ENCODE measurements around the gene SKAP1. TPM values are rescaled to one million over a fixed set of nuclear protein-coding genes. Genes with fewer than 3 reads are reported as not detected.
A peak's percentile ranks its signal among the peaks of the same experiment; 100 is the strongest.

Gene SKAP1
- total and polyA plus RNA-seq, 10 donors = 11.5 to 28.9 (median 20.5) TPM

DNA sequence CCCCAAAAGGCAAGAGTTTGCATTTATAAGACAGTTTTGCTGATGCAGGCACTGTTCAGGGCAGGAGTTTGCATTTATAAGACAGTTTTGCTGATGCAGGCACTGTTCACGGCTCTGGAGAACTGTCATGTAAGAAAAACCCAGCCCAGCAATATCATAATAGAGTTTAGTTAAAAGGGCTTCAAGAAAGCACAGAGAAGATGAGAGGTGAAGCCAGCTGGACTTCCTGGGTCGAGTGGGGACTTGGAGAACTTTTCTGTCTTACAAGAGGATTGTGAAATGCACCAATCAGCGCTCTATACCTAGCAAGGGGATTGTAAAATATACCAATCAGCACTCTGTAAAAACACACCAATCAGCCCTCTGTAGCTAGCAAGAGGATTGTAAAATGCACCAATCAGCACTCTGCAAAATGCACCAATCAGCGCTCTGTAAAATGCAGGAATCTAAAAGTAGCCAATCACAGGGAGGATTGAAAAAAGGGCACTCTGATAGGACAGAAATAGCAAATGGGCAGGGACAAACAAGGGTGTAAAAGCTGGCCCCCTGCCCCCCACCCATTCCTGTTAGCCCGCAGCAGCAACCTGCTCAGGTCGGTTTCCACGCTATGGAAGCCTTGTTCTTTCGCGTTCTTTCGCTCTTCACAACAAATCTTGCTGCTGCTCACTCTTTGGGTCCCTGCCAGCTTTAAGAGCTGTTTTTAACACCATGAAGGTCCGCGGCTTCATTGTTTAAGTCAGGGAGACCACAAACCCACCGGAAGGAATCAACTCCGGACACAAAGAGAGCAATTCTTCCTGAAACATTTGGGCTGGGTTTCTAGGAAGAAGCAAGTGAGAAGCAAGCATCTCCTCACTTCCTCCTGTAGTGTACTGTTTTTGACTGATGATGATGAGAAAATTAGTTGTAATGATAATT lies 327.0 kb downstream of the SKAP1 start:
- no peak overlapping the region for H3K4me3 ChIP-seq

DNA sequence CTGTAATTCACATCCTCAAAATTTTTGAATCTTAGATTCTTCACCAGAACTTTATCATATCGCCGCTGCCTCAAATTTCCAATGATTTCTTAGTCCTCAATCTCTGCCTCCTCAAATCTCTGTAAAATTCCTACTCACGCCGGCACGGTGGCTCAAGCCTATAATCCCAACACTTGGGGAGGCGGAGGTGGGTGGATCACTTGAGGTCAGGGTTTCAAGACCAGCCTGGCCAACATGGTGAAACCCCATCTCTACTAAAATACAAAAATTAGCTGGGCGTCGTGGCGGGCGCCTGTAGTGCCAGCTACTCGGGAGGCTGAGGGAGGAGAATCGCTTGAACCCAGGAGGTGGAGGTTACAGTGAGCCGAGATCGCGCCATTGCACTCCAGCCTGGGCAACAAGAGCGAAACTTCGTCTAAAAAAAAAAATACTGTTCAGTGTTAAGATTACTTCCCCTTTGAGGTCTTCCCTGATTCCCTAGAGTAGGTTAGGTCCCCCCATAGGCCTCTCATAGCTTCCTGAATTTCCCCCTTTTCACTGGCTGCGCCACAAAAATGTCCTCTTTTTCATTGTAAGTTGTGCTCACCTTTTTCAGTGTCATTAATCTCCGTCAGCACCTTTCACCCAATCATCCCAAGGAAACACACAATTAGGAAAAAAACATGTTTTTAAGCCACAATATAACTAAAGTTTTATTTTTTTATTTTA lies 327.8 kb downstream of the SKAP1 start:
- peaks cover 12 to 86% (median 39%) of the 10 kb centered on the region in 6 donors for H3K4me1 ChIP-seq
- no peaks in the 10 kb centered on the region for H3K36me3 ChIP-seq
- 65 to 69% (median 67%) methylated on average over 19 of the region's 19 CpGs for WGBS, 5 donors
- peaks cover 0 to 6% (median 0%) of the 10 kb centered on the region in 8 donors for H3K9me3 ChIP-seq
- no peaks in the 10 kb centered on the region for H3K27me3 ChIP-seq (replicated peaks in 1 of 7)
- TF ChIP-seq POLR2A (IDR thresholded peaks at IDR 0.05) (no peak), POLR2AphosphoS5 (IDR thresholded peaks at IDR 0.05) (no peak)
- TF ChIP-seq, protein P1, sequence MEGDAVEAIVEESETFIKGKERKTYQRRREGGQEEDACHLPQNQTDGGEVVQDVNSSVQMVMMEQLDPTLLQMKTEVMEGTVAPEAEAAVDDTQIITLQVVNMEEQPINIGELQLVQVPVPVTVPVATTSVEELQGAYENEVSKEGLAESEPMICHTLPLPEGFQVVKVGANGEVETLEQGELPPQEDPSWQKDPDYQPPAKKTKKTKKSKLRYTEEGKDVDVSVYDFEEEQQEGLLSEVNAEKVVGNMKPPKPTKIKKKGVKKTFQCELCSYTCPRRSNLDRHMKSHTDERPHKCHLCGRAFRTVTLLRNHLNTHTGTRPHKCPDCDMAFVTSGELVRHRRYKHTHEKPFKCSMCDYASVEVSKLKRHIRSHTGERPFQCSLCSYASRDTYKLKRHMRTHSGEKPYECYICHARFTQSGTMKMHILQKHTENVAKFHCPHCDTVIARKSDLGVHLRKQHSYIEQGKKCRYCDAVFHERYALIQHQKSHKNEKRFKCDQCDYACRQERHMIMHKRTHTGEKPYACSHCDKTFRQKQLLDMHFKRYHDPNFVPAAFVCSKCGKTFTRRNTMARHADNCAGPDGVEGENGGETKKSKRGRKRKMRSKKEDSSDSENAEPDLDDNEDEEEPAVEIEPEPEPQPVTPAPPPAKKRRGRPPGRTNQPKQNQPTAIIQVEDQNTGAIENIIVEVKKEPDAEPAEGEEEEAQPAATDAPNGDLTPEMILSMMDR (IDR thresholded peaks at IDR 0.05 in 8 of 11, conservative IDR thresholded peaks at IDR 0.05 in 3 of 11) = no peak
- H3K4me3 ChIP-seq = peak overlapping the region in 4 of 8 donors; percentile 98 to 100 (median 98)
- intact Hi-C loops (cut with DNase I; ENCODE audit: low total_unique reads) = no loop called here
- H3K27ac ChIP-seq = peak overlapping the region; percentile 11 to 94 (median 90)
- peak; percentile 63 for DNase-seq

More for the DNA sequence above, 327.0 kb downstream of the SKAP1 start:
- Histone ChIP-seq H3K9me3 (peaks cover 0 to 6% (median 0%) of the 10 kb centered on the region in 8 donors), H3K27ac (peak overlapping the region in 7 of 8 donors; percentile 1 to 94 (median 90)), H3K4me1 (peaks cover 12 to 82% (median 36%) of the 10 kb centered on the region in 6 donors), H3K36me3 (no peaks in the 10 kb centered on the region), H3K27me3 (replicated peaks in 1 of 7) (no peaks in the 10 kb centered on the region)
- peak; percentile 51 for DNase-seq
- intact Hi-C loops (cut with DNase I; ENCODE audit: low total_unique reads) = no loop called here
- TF ChIP-seq POLR2AphosphoS5 (IDR thresholded peaks at IDR 0.05) = peak in 1 of 3 donors; percentile 25
- TF ChIP-seq POLR2A (IDR thresholded peaks at IDR 0.05) = no peak
- TF ChIP-seq, protein P1 (IDR thresholded peaks at IDR 0.05 in 8 of 11, conservative IDR thresholded peaks at IDR 0.05 in 3 of 11) = no peak
- 28 to 52% (median 38%) methylated on average over 14 of the region's 14 CpGs for WGBS, 5 donors

DNA sequence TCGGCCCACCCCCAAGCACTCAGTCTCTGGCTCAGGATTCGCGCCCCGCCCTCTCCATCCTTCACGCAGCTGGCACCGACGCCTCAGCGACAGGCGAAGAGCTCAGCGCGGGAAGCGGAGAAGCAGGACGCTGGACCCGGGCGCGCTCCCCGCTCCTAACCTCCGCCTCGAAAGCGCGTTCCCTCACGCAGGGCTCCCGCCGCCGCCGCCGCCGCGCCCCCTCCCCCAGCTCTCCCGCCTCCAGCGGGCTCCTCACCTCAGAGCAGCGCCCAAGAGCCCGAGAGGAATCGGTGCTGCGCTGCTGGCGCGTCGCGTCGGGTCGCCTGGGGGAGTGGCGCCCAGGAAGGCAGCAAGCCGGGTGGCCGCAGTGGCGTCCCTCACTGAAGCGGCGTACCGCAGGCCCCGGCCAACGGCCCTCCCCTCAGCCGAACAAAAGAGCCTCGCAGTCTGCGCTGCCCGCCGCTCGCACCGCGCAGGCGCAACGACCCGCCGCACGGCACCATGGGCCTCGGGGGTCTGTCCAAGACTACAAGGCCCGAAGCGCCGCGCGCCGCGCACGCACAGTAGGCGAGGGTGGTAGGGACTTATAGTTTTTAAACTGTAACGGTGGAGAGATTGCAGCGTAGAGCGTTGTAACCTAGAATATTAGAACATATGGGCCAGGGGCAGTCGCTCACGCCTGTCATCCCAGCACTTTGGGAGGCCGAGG lies 328.8 kb downstream of the SKAP1 start, which contains the start of gene CBX1:
CBX1 (minus strand) TSS at position 467 of the 709 bp plus-strand sequence. CDS start 24,474 bp downstream, outside the sequence.
- peak within 1 kb of the TSS; percentile 82 to 100 (median 98) for H3K4me3 ChIP-seq
- TF ChIP-seq POLR2A (IDR thresholded peaks at IDR 0.05) (no peak), POLR2AphosphoS5 (IDR thresholded peaks at IDR 0.05) (peak; percentile 91 to 94 (median 93))
- TF ChIP-seq, protein P1 (IDR thresholded peaks at IDR 0.05 in 8 of 11, conservative IDR thresholded peaks at IDR 0.05 in 3 of 11) = peak in 1 of 11 experiments; percentile 8
- intact Hi-C loops (cut with DNase I; ENCODE audit: low total_unique reads) = no loop called here

More for the DNA sequence above, 328.8 kb downstream of the SKAP1 start, which contains the start of gene CBX1:
- 0 to 1% (median 0%) methylated on average over 25 to 79 of the region's 79 CpGs for WGBS, 5 donors
- H3K27me3 ChIP-seq (replicated peaks in 1 of 7) = no peaks in the 10 kb centered on the region
- peaks cover 0 to 6% (median 0%) of the 10 kb centered on the region in 8 donors for H3K9me3 ChIP-seq
- peak within 1 kb of the TSS; percentile 76 to 94 (median 90) for H3K27ac ChIP-seq
- peak; percentile 100 for DNase-seq
- H3K4me1 ChIP-seq = peaks cover 12 to 78% (median 32%) of the 10 kb centered on the region in 6 donors
- H3K36me3 ChIP-seq = no peaks in the 10 kb centered on the region
